OCI-LY1 (cell line): ENCODE results near the gene FGGY.

ENCODE experiments used
- CTCF ChIP-seq: fragments of 200-600 bp; sonication (generic), shearing (Covaris generic); IDR thresholded peaks from 2 replicates; pipeline ENCODE4 v1.5.1; 2017; ENCODE audit warnings: mild to moderate bottlenecking, antibody characterized with exemption, low read length, moderate library complexity, mixed read lengths
- EZH2 ChIP-seq: fragments of 200-600 bp; sonication (generic), shearing (Covaris generic); IDR thresholded peaks from 2 replicates; pipeline ENCODE4 v1.8.0; 2017; ENCODE audit warnings: borderline replicate concordance, mixed run types, mild to moderate bottlenecking, antibody characterized with exemption, low read length, moderate library complexity, mixed read lengths

GRCh38 chr1:59309392-59309791 is 12.5 kb downstream of the FGGY start:
- TF ChIP-seq CTCF (no peak), EZH2 (no peak)
